K562 (cell line): ENCODE measurements around the gene C2orf66. TPM values are rescaled to one million over a fixed set of nuclear protein-coding genes. Genes with fewer than 3 reads are reported as not detected.

Experiments used
- ATAC-seq: fragments of 200-7000 bp; cut with Tn5 transposase; 3 replicates; pipeline ENCODE4 v1.9.1; 2020; ENCODE audit warnings: moderate library complexity
- BruUV-seq: library from RNA; stranded (reverse); fragments of 400-500 nt; replicated peaks from 2 replicates; lab custom pipeline; 2021; lab: Mats Ljungman, UMichigan
- CTCF ChIA-PET: fragments of 300-600 bp; formaldehyde crosslinking; extraction: SDS; loops from one replicate; lab custom pipeline; 2021; ENCODE audit warnings: low intra/inter-chr PET ratio; lab: Yijun Ruan, JAX
- POLR2A ChIA-PET: fragments of 300-600, 350-650 bp; sonication (Branson Sonifier 250); formaldehyde crosslinking; extraction: SDS; loops from one replicate; lab custom pipeline; 2021; ENCODE audit warnings: antibody characterized with exemption, inconsistent platforms; lab: Yijun Ruan, JAX
- DNase-seq, 4 experiments: peaks; one replicate each; pipeline versions ENCODE4 v3.0.0 to v3.0.0-alpha.2; 2011 to 2018; ENCODE audit warnings: low spot score in 3 of 4, mixed read lengths in 3 of 4; ENCODE audit errors: extremely low read depth in 1 of 4
- FAIRE-seq: peaks from 2 replicates; lab custom pipeline; 2011; peaks lifted over from hg19 to GRCh38; lab: Jason Lieb, UNC
- H2AFZ ChIP-seq: 2 replicates; pipeline ENCODE4 v1.6.0; 2011; ENCODE audit warnings: low read depth, low read length, control low read depth, inconsistent platforms
- H3K27ac ChIP-seq: fragments of 200-600 bp; 3 replicates; pipeline ENCODE4 v1.8.0; 2011; ENCODE audit warnings: low read depth, mild to moderate bottlenecking, control low read depth, inconsistent platforms, low read length, moderate library complexity, mixed read lengths; ENCODE audit errors: extremely low read depth
- H3K27me3 ChIP-seq, 2 experiments: fragments of 300-600 bp in 1 of 2; 2 replicates in 1 of 2; 3 replicates in 1 of 2; pipeline versions ENCODE4 v1.6.0 to v1.8.0; 2011; ENCODE audit warnings: inconsistent platforms in 2 of 2, low read length in 2 of 2, mild to moderate bottlenecking in 1 of 2, mixed read lengths in 1 of 2, moderate library complexity in 1 of 2; ENCODE audit not compliant: control insufficient read depth in 2 of 2, insufficient read depth in 2 of 2
- H3K36me3 ChIP-seq: fragments of 300-600 bp; 3 replicates; pipeline ENCODE4 v1.8.0; 2011; ENCODE audit warnings: mild to moderate bottlenecking, low read length, inconsistent platforms; ENCODE audit not compliant: control insufficient read depth, insufficient read depth
- H3K4me1 ChIP-seq, 2 experiments: fragments of 200-600 bp in 1 of 2; replicated peaks in 1 of 2; 2 replicates in 1 of 2; 3 replicates in 1 of 2; pipeline versions ENCODE4 v1.5.1 to v1.8.0; 2011; ENCODE audit warnings: inconsistent platforms in 2 of 2, low read length in 2 of 2, mild to moderate bottlenecking in 1 of 2, mixed read lengths in 1 of 2, moderate library complexity in 1 of 2; ENCODE audit not compliant: control insufficient read depth in 2 of 2, insufficient read depth in 2 of 2
- H3K4me2 ChIP-seq: 2 replicates; pipeline ENCODE4 v1.6.1; 2011; ENCODE audit warnings: low read length, control low read depth, inconsistent platforms, mixed read lengths; ENCODE audit not compliant: insufficient read depth
- H3K4me3 ChIP-seq: fragments of 200-600 bp; sonication (generic), shearing (Covaris generic); 2 replicates; pipeline ENCODE4 v1.5.1; 2016; ENCODE audit warnings: control low read depth, inconsistent platforms
- H3K79me2 ChIP-seq: fragments of 200-600 bp; 3 replicates; pipeline ENCODE4 v1.8.0; 2011; ENCODE audit warnings: low read length, inconsistent platforms; ENCODE audit not compliant: control insufficient read depth, insufficient read depth
- H3K9ac ChIP-seq, 2 experiments: 2 replicates each; pipeline versions ENCODE4 v1.6.0 to v1.6.1; 2011; ENCODE audit warnings: low read depth in 2 of 2, low read length in 2 of 2, control low read depth in 1 of 2, inconsistent platforms in 1 of 2, mild to moderate bottlenecking in 1 of 2, mixed read lengths in 1 of 2; ENCODE audit not compliant: insufficient read depth in 1 of 2
- H3K9me1 ChIP-seq: one replicate; pipeline ENCODE4 v1.6.0; 2011; ENCODE audit warnings: inconsistent platforms, mild to moderate bottlenecking, low read length, moderate library complexity; ENCODE audit not compliant: control insufficient read depth, insufficient read depth
- H3K9me3 ChIP-seq: replicated peaks from 2 replicates; pipeline ENCODE4 v1.5.1; 2011; ENCODE audit warnings: low read depth, low read length, inconsistent platforms; ENCODE audit not compliant: control insufficient read depth, insufficient read depth
- H4K20me1 ChIP-seq: replicated peaks from 2 replicates; pipeline ENCODE4 v1.6.1; 2011; ENCODE audit warnings: low read length, inconsistent platforms, mixed read lengths; ENCODE audit not compliant: control insufficient read depth, insufficient read depth
- ZNF24 ChIP-seq: fragments of 450-650 bp; IDR thresholded peaks from 2 replicates; pipeline ENCODE4 v1.6.1; 2016
- WGBS: fragments of 100-300 bp; shearing (Covaris generic); methylation state at CpG from one replicate; pipeline ENCODE4 v1.1.6; 2016; ENCODE audit warnings: low coverage, mixed read lengths; ENCODE audit not compliant: insufficient coverage; ENCODE audit errors: missing lambda C conversion rate; 5-methylcytosine and 5-hydroxymethylcytosine counted together
- in situ Hi-C: fragments of 300-500 bp; cut with MboI; formaldehyde crosslinking; loops from 4 replicates; pipeline ENCODE4 v1.15.0; 2018; ENCODE audit warnings: inconsistent platforms, mixed read lengths
- intact Hi-C: fragments of 100-400 bp; cut with micrococcal nuclease; formaldehyde crosslinking; loops from 2 replicates; pipeline ENCODE4 v1.14.2; 2022
- polyA plus RNA-seq, 8 experiments: library from polyadenylated mRNA; depleted of rRNA in 4 of 8; stranded (reverse) in 5 of 8; unstranded in 3 of 8; fragments of >200 nt; fragmentation: Nextera tagmentation in 2 of 8; fragmentation: Illumina TruSeq in 1 of 8; extraction: Ambion mirVana in 2 of 8; extraction: Trizol in 1 of 8; gene quantifications; 2 replicates each; pipeline versions ENCODE4 v1.2.1 to v1.2.3, GENCODE V29; 2011 to 2014; ENCODE audit warnings: inconsistent platforms in 1 of 8, missing spikeins in 1 of 8
- total RNA-seq, 7 experiments: library from RNA; depleted of rRNA in 6 of 7; stranded (reverse); fragments of >200 nt in 6 of 7; fragmentation: Illumina TruSeq in 2 of 7; extraction: Trizol in 2 of 7; gene quantifications; 2 replicates each; pipeline versions ENCODE4 v1.2.1 to v1.2.3, GENCODE V29; 2011 to 2021; ENCODE audit warnings: low replicate concordance in 1 of 7
- TF ChIP-seq, protein P1 (sequence below), 3 experiments: IDR thresholded peaks in 2 of 3; conservative IDR thresholded peaks in 1 of 3; 2 replicates each; pipeline ENCODE4 v1.5.1; 2011 to 2012; ENCODE audit warnings: low read length in 3 of 3, mild to moderate bottlenecking in 3 of 3, control low read depth in 2 of 3, improper control_type of control experiment in 1 of 3, inconsistent platforms in 1 of 3, low read depth in 1 of 3, mixed read lengths in 1 of 3, moderate library complexity in 1 of 3; ENCODE audit not compliant: insufficient read depth in 2 of 3
- TF ChIP-seq, protein P2 (sequence below), 2 experiments: fragments of 450-650 bp; formaldehyde crosslinking in 1 of 2; IDR thresholded peaks; 2 replicates each; pipeline versions ENCODE4 v1.4.0 to v1.6.1; 2014 to 2020; ENCODE audit warnings: mild to moderate bottlenecking in 2 of 2, borderline replicate concordance in 1 of 2, low read depth in 1 of 2

Gene C2orf66
- total and polyA plus RNA-seq, 9 of the 15 experiments (the other 6 are each of a cell fraction or from before 2014, with no cell fraction given) = not detected

DNA sequence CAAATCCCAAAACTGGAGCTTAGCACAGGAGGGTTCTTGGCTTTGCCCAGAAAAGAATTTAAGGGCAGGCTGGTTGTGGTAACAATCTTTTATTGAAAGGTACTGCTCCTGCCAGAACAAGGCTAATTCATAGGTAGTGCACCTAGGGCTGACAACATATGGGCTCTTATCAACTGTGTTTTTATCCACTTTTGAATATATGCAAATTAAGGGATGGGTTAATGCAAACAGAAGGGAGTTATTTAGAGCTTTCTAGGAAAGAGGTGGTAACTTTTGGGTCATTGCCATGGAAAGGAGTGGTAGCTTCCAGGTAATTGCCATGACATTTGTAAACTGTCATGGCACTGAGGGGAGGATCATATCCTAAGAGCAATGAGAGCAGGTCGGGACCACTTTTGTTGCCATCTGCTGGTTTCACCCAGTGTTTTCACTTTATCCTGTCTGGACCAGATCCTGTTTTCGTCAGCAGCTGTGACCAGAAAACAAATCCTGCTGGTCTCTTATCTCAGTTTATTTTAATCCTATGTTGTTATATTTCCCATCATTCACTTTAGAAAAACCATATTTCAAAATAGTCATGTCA, 981 bp downstream of the C2orf66 start:
- TF ChIP-seq, protein P1, sequence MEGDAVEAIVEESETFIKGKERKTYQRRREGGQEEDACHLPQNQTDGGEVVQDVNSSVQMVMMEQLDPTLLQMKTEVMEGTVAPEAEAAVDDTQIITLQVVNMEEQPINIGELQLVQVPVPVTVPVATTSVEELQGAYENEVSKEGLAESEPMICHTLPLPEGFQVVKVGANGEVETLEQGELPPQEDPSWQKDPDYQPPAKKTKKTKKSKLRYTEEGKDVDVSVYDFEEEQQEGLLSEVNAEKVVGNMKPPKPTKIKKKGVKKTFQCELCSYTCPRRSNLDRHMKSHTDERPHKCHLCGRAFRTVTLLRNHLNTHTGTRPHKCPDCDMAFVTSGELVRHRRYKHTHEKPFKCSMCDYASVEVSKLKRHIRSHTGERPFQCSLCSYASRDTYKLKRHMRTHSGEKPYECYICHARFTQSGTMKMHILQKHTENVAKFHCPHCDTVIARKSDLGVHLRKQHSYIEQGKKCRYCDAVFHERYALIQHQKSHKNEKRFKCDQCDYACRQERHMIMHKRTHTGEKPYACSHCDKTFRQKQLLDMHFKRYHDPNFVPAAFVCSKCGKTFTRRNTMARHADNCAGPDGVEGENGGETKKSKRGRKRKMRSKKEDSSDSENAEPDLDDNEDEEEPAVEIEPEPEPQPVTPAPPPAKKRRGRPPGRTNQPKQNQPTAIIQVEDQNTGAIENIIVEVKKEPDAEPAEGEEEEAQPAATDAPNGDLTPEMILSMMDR (IDR thresholded peaks at IDR 0.05 in 2 of 3, conservative IDR thresholded peaks at IDR 0.05 in 1 of 3; ENCODE audit: insufficient read depth in 2 of 3, low read depth in 1 of 3, low read length in 3 of 3) = peak; percentile 7 to 26 (median 13); a peak in 2 of 6 replicates
- no peak for TF ChIP-seq ZNF24
- TF ChIP-seq, protein P2, sequence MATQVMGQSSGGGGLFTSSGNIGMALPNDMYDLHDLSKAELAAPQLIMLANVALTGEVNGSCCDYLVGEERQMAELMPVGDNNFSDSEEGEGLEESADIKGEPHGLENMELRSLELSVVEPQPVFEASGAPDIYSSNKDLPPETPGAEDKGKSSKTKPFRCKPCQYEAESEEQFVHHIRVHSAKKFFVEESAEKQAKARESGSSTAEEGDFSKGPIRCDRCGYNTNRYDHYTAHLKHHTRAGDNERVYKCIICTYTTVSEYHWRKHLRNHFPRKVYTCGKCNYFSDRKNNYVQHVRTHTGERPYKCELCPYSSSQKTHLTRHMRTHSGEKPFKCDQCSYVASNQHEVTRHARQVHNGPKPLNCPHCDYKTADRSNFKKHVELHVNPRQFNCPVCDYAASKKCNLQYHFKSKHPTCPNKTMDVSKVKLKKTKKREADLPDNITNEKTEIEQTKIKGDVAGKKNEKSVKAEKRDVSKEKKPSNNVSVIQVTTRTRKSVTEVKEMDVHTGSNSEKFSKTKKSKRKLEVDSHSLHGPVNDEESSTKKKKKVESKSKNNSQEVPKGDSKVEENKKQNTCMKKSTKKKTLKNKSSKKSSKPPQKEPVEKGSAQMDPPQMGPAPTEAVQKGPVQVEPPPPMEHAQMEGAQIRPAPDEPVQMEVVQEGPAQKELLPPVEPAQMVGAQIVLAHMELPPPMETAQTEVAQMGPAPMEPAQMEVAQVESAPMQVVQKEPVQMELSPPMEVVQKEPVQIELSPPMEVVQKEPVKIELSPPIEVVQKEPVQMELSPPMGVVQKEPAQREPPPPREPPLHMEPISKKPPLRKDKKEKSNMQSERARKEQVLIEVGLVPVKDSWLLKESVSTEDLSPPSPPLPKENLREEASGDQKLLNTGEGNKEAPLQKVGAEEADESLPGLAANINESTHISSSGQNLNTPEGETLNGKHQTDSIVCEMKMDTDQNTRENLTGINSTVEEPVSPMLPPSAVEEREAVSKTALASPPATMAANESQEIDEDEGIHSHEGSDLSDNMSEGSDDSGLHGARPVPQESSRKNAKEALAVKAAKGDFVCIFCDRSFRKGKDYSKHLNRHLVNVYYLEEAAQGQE (IDR thresholded peaks at IDR 0.05; ENCODE audit: borderline replicate concordance) = peak; percentile 23; the same call in 1 of the 2 replicates
- TF ChIP-seq, protein P2 (CRISPR knock-in tag; IDR thresholded peaks at IDR 0.05; ENCODE audit: low read depth) = no peak
- Histone ChIP-seq H3K79me2 (no peaks in the 10 kb centered on the region), H3K4me3 (no peak overlapping the region), H3K9ac (no peak overlapping the region), H3K36me3 (no peaks in the 10 kb centered on the region), H3K9me1 (no peaks in the 10 kb centered on the region), H3K27ac (no peak overlapping the region), H4K20me1 (no peaks in the 10 kb centered on the region), H2AFZ (no peak overlapping the region), H3K9me3 (no peaks in the 10 kb centered on the region), H3K27me3 (no peaks in the 10 kb centered on the region; a peak in 1 of 5 replicates), H3K4me1 (peaks cover 0 to 4% of the 10 kb centered on the region in 2 experiments; a peak in 3 of 5 replicates), H3K4me2 (no peak overlapping the region)
- intact Hi-C loops = no loop called here
- FAIRE-seq (peak; percentile 48), DNase-seq (peak in 1 of 4 experiments; percentile 11), ATAC-seq (peak; percentile 71)
- 8% methylated on average over 2 of the region's 2 CpGs for WGBS
- POLR2A ChIA-PET = interaction anchor here (0.8 kb wide), 1 partner anchor 19 kb away, joined by 3 read pairs; no protein-coding TSS in a partner anchor
- in situ Hi-C loops = no loop called here
- no TSS peak for BruUV-seq
- CTCF ChIA-PET = no interaction called here
